RWPE1 (cell line): Measurements from ENCODE around the gene RPS27A.
A peak's percentile ranks its signal among the peaks of the same experiment; 100 is the strongest.

Experiments
- CTCF ChIA-PET: fragments of 350-600 bp; sonication (Branson Sonifier 250); formaldehyde crosslinking; extraction: SDS; loops from one replicate; lab custom pipeline; 2021; lab: Yijun Ruan, JAX
- POLR2A ChIA-PET: fragments of 400-600 bp; formaldehyde crosslinking; extraction: SDS; loops from one replicate; lab custom pipeline; 2020; ENCODE audit warnings: antibody characterized with exemption; ENCODE audit not compliant: low non-redundant PET; lab: Yijun Ruan, JAX
- DNase-seq: peaks from one replicate; pipeline ENCODE4 v3.0.0; 2012; ENCODE audit warnings: low spot score
- H3K27ac ChIP-seq: fragments of 450-650 bp; 2 replicates; pipeline ENCODE4 v1.5.1; 2017
- CTCF ChIP-seq: fragments of 450-650 bp; conservative IDR thresholded peaks from 2 replicates; pipeline ENCODE4 v1.5.1; 2017; ENCODE audit warnings: low read depth, mild to moderate bottlenecking

The RPS27A gene

GRCh38 chr2:55229221-55229620 lies 3.3 kb upstream of the RPS27A start:
- ChIA-PET POLR2A (no interaction called here), CTCF (no interaction called here)

GRCh38 chr2:55230551-55230950 lies 1.9 kb upstream of the RPS27A start:
- CTCF ChIA-PET, result no interaction called here
- no peak for TF ChIP-seq CTCF

More at GRCh38 chr2:55229221-55229620, 3.3 kb upstream of the RPS27A start:
- no peak for DNase-seq
- no peak overlapping the region for H3K27ac ChIP-seq
- TF ChIP-seq CTCF, result no peak

DNA sequence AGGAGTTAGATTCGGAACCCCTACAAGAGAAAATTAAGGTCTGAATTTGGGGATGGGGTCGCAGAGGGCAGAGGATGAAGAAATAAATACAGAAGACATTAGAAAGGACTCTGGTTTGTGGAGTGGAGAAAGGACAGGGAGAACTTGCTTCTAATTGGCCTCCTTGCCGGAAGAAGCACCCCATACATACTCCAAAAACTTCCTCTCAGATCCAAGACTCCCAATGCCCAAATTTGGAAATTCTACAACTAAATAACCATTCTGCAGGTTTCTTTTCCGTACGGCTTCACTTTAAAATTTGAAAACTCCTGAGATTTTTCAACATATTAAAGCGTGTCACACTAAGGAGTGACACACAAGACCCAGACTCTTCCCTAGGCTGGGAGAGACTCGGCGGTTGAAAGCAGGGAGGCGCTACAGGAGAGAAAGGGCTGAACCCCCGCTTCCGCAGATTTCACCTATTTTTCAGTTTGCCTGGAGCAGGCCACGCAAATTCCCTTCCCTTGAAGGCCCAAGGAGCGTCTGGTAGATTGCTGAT lies 873 bp upstream of the RPS27A start:
- CTCF ChIA-PET, result no interaction called here

More at GRCh38 chr2:55230551-55230950, 1.9 kb upstream of the RPS27A start:
- no peak for DNase-seq
- POLR2A ChIA-PET, result no interaction called here
- peak overlapping the region; percentile 50; the same call in 1 of the 2 replicates for H3K27ac ChIP-seq

GRCh38 chr2:55232863-55233657 lies 572 bp downstream of the RPS27A start:
- POLR2A ChIA-PET, result interaction anchor here (0.5 to 1.0 kb wide), 3 partner anchors 9 to 185 kb away, joined by 3 to 4 read pairs (median 3); partner anchors contain the start of gene RTN4
- peak; percentile 12 for DNase-seq

More for the DNA sequence above, 873 bp upstream of the RPS27A start:
- H3K27ac ChIP-seq, result peak overlapping the region; percentile 95
- POLR2A ChIA-PET, result interaction anchor here (0.6 kb wide), 1 partner anchor 20 kb away, joined by 8 read pairs; no protein-coding TSS in a partner anchor
- no peak for DNase-seq
- TF ChIP-seq CTCF, result no peak

DNA sequence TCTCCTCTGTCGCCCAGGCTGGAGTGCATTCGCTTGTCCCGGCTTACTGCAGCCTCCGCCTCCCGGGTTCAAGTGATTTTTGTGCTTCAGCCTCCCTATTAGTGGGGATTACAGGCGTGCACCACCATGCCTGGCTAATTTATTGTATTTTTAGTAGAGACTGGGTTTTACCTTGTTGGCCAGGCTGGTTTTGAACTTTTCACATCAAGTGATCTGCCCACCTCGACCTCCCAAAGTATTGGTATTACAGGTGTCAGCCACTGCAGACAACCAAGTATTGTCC lies 1.1 kb downstream of the RPS27A start:
- ChIA-PET CTCF (no interaction called here), POLR2A (no interaction called here)
- no peak for TF ChIP-seq CTCF
- no peak for DNase-seq
- peak overlapping the region; percentile 95 for H3K27ac ChIP-seq

More at GRCh38 chr2:55232863-55233657, 572 bp downstream of the RPS27A start:
- CTCF ChIA-PET, result no interaction called here
- peak overlapping the region; percentile 95 for H3K27ac ChIP-seq
- TF ChIP-seq CTCF, result no peak

DNA sequence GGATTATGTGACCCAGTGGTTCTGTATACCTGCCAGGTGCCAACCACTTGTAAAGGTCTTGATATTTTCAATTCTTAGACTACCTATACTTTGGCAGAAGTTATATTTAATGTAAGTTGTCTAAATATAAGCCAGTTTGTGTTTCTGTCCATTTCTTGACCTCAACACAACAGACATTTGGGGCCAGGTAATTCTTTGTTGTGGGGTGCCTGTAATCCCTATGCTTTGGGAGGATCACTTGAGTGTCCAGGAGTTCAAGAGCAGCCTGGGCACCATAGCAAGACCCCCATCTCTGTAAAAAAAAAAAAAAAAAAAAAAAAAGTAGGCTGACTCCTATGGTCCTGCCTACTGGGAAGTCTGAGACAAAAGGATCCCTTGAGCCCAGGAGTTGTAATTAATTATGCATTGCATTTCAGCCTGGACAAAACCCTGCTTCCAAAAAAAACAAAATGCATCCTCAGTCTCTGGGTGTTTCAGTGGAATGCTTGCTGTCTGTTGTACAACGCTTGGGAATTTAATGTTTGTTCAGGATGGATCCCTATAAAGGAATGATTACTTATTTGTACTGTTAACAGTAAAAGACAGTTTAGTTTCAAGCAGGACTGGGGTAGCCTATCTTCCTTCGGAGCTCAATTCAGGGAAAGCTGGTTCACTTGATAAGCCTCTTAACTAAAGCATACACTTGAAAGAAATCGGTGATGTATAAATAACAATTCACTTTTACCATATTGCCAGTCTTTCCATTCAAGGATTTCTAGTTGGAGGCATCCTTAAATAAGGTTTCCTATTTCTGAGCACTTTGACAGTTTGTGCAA lies 3.4 kb downstream of the RPS27A start:
- no peak overlapping the region for H3K27ac ChIP-seq
- CTCF ChIA-PET, result no interaction called here
- POLR2A ChIA-PET, result no interaction called here

More for the DNA sequence above, 3.4 kb downstream of the RPS27A start:
- TF ChIP-seq CTCF, result no peak
- no peak for DNase-seq
